GM10266 (cell line): ENCODE results near the gene USH1C.

ENCODE experiments used
- DNase-seq: peaks from one replicate; pipeline ENCODE4 v3.0.0; 2012; ENCODE audit errors: extremely low spot score
- TF ChIP-seq, protein P1 (sequence below): IDR thresholded peaks from 2 replicates; pipeline ENCODE4 v1.5.1; 2012; ENCODE audit warnings: mild to moderate bottlenecking, low read depth; ENCODE audit not compliant: control insufficient read depth, insufficient read depth; ENCODE audit errors: missing control alignments

Gene USH1C

DNA sequence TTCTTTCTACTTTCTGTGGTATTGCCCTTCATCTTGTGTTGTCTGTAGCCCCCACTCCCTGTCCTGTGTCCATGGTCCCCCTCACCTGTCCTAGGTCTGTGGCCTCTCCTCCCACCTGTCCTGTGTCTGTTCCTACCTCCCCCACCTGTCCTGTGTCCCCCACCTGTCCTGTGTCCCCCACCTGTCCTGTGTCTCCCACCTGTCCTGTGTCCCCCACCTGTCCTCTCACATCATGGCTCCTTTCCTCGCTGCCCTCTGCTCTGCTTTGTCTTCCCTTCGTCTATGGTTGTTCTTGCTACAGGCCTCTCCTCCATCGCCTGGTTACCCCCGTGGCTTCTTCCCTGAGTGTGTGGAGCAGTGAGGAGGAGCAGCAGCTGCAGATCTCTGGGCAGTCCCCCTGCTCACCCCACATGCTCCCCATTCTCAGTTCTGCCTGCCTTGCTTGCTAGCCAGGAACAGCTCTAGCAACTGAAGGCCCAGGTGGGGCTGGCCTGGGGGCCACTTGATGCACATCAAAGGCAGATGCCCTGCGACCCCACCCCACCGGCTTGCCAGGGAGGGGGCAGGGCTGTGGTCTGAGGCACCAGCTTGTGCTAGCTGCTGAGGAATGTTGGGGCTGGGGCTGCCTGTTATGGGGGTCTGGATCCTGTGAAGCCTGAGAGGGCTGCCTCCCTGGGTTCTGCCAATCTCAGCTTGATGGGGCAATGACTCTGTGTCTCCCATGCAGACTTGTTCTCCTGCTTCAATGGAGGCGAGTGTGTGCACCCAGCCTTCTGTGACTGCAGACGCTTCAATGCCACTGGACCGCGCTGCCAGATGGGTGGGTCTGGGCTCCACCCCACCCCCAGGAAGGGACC lies 8.4 kb upstream of the USH1C start:
- DNase-seq: no peak
- TF ChIP-seq, protein P1, sequence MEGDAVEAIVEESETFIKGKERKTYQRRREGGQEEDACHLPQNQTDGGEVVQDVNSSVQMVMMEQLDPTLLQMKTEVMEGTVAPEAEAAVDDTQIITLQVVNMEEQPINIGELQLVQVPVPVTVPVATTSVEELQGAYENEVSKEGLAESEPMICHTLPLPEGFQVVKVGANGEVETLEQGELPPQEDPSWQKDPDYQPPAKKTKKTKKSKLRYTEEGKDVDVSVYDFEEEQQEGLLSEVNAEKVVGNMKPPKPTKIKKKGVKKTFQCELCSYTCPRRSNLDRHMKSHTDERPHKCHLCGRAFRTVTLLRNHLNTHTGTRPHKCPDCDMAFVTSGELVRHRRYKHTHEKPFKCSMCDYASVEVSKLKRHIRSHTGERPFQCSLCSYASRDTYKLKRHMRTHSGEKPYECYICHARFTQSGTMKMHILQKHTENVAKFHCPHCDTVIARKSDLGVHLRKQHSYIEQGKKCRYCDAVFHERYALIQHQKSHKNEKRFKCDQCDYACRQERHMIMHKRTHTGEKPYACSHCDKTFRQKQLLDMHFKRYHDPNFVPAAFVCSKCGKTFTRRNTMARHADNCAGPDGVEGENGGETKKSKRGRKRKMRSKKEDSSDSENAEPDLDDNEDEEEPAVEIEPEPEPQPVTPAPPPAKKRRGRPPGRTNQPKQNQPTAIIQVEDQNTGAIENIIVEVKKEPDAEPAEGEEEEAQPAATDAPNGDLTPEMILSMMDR: no peak

DNA sequence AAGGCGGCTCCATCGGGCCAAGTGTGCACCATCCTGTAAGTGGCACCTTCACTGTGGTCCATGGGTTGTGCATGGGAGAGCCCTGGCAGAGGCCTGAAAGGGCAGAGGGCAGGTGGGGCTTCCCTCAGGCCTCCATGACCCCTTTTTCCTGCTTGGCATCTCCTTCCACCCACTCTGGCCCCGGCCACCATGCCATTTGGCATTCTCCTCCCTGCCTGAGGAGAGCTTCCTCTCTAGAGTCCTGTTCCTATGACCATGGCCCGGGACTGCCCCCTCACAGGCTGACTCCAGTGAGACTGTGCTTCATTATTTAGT lies 7.8 kb upstream of the USH1C start:
- no peak for DNase-seq
- TF ChIP-seq, protein P1: no peak

DNA sequence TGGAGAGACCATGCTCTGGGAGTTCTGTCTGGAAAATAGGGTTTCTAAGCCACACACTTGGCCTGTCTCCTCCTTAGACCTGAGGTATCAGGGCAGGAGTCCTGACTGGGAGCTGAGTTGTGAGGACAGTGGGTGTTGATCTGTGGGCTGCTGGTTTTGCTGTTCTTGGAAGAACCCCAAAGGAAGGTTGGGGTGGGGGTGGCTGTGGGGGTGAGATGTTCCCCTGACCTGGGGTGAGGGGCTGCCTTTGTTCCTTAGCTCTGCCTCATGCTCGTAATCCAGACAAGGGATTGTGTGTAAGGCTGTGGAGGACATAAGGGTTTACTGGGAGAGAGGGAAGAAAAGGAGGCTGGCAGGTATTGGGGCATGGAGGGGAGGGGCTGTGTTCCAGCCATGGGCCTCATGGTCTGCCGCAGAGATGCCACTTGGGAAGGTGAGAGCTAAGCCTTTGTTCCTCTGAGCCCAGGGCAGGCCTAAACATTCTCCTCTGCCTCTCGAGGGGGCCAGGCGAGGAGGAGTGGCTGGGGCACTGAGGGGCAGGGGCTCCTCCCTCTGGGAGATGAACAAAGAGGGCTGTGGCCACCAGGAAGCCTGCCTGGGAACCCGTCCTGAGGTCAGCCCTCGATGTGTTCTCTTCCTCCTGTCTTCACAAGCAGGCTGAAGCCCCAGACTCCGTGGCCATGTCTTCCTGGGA lies 7.3 kb upstream of the USH1C start:
- no peak for DNase-seq
- TF ChIP-seq, protein P1: no peak

DNA sequence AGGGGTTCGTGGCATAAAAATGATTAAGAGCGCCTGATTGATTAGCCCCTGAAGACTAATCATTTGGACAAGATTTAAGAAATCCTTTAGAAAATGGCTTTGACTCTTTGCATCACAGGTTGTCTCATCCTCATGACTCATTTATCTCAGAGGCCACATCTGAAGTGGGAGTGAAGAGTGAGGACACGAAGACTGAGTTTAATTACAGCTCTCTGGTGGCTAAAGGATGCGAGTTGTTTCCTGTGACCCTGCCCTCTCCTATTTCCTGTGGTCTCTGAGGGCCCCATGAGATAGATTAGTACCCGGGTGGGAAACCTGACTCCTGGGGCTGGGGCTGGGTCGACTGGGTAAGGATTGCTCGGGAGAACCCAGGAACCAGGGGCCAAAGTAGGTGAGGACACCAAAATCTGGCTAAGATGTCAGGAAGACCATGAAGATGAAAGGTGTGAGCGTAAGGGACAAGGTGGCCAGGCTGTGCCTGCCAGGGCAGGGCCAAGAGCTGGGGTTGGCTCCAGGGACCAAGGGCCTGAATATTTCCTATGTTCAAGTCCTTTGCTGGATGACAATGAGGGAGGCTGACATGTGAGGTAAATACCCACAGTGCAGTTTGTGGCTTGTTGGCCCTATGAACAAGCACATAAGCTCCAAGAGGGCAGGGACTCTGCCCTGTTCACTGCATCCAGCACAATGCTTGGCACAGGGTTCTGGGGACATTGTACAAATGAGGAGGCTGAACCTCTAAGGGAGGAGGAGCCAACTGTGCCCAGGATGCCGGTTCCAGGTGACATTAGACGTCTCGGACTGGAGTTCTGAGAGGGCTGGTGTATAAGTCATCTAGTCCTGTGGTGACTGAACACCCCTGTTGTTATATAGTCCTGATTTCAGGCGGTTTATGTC lies 6.5 kb upstream of the USH1C start:
- TF ChIP-seq, protein P1: no peak

DNA sequence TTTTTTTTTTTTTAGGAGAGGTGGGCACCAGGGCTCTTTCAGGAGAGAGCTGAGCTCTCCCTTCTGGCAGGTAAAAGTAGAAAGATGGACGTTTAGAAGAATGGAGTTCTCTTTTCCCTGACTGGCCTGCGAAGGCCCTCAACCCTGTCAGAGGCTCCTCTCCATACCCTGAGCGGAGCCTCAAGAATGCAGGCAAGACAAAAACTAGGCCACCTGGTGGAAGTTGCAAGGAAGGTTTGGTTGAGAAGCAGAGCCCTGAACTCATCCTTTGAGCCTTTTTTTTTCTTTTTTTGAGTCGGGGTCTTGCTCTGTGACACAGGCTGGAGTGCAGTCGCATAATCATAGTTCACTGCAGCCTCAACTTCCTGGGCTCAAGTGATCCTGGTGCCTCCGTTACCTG lies 4.2 kb upstream of the USH1C start:
- TF ChIP-seq, protein P1: no peak
- DNase-seq: no peak

More for the DNA sequence above, 6.5 kb upstream of the USH1C start:
- DNase-seq: no peak

DNA sequence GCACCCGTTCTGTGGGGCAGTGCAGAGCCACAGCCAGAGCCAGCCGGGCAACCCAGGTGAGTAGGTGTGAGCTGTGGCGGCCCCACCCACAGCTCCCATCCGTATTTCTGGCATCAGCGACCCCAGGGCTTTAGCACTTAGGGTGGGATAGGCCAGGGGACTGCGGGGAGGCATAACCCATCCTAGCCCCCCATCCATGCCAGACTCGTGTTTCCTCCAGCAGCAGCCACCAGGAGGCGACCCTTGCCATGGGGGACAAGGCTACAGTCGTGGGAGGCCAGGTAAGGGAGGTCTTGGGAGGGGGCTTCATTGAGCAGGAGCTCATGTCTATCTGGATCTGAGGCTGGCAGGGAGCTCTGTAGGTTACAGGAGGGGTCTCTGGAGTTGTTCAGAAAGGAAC lies 3.7 kb upstream of the USH1C start:
- TF ChIP-seq, protein P1: no peak
- DNase-seq: no peak
